HFF-Myc (cell line): ENCODE results near the gene APEX1.

Source experiments
- DNase-seq: peaks from one replicate; pipeline ENCODE4 v3.0.0-alpha.2; 2011; ENCODE audit warnings: low read depth; ENCODE audit errors: extremely low read depth
- H3K4me3 ChIP-seq: replicated peaks from 2 replicates; pipeline ENCODE4 v1.5.1; 2011; ENCODE audit warnings: low read depth, mild to moderate bottlenecking, control low read depth, low read length
- CTCF ChIP-seq: IDR thresholded peaks from 2 replicates; pipeline ENCODE4 v1.5.1; 2012; ENCODE audit warnings: mild to moderate bottlenecking, low read depth, low read length, control low read depth; ENCODE audit errors: missing control alignments

The APEX1 gene

GRCh38 chr14:20424851-20425250 lies 30.2 kb upstream of the APEX1 start:
- no peak overlapping the region for H3K4me3 ChIP-seq
- no peak for DNase-seq
- no peak for TF ChIP-seq CTCF

DNA sequence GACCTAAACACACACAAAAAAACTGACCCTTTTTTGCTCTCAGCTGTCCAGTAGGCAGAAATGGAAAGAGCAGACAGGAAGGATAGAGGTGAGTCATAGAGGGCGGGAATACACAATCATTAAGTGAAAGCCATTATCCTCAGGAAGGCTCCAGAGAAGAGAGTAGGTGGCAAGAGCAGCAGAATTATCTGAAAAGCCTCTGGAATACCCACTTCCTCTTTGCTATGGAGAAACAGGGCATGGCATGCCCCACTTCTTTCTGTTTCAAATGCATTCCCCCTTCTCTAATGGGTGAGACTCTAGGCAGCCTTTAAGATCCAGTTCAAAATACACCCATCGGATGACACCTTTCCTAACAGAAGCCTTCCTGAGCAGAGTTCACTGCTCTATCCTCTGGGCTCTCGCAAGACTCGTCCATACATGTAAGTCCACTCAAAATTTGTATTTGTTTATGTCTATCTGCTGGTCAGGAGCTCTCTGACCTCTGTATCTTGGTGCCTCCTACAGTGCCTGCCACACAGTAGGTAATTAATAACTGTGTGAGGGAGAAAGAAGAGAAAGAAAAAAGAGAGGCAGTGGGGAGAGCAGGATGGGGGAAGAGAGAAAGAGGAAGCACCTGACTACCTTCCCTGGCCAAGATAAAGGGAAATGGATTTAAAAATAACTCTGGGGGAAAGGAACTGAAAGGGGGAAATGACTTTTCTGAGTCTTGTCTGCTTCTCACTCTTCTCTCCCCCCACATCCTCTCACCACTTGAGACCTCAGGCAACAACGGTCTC lies 27.6 kb upstream of the APEX1 start:
- no peak overlapping the region for H3K4me3 ChIP-seq
- TF ChIP-seq CTCF = no peak
- DNase-seq = peak; percentile 58

- TF ChIP-seq CTCF = no peak
- DNase-seq = no peak
- no peak overlapping the region for H3K4me3 ChIP-seq
These were observed 27.0 kb upstream of the APEX1 start for GRCh38 chr14:20428010-20428365.

DNA sequence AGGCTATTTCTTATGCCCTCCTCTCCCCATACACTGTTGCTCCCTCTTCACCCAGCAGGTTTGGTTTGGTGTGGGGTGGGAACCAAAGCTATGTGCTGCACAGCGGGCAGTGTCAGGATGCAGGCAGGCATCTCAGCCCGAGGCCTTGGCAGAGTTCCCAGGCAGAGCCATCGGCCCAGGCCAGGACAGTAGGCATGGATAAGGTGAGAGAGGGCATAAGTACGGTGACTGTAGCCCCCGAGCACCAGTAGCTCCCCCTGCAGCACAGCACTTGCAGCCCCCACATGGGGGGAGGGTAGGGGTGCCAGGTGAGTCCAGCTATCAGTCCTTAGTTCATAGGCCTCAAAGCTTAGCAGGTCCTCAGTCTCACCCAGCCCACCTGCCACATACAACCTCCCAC lies 26.2 kb upstream of the APEX1 start:
- no peak for DNase-seq
- TF ChIP-seq CTCF = no peak
- no peak overlapping the region for H3K4me3 ChIP-seq

GRCh38 chr14:20429801-20430669 lies 25.0 kb upstream of the APEX1 start:
- DNase-seq = no peak
- H3K4me3 ChIP-seq = no peak overlapping the region
- no peak for TF ChIP-seq CTCF

GRCh38 chr14:20434701-20435581 lies 20.1 kb upstream of the APEX1 start:
- DNase-seq = no peak
- no peak overlapping the region for H3K4me3 ChIP-seq
- TF ChIP-seq CTCF = no peak
